GM12878 (cell line): ENCODE results near the gene NLGN1. TPM values are rescaled to one million over a fixed set of nuclear protein-coding genes. Genes with fewer than 3 reads are reported as not detected.

Source experiments
- ATAC-seq: fragments of 200-7000 bp; cut with Tn5 transposase; 3 replicates; pipeline ENCODE4 v1.9.1; 2020; ENCODE audit warnings: mild to moderate bottlenecking, moderate library complexity
- BruUV-seq: library from RNA; stranded (reverse); fragments of 400-500 nt; replicated peaks from 2 replicates; lab custom pipeline; 2021; lab: Mats Ljungman, UMichigan
- CTCF ChIA-PET: fragments of 300-600 bp; sonication (Branson Sonifier 250); formaldehyde crosslinking; extraction: SDS; loops from one replicate; lab custom pipeline; 2021; ENCODE audit warnings: inconsistent platforms; lab: Yijun Ruan, JAX
- POLR2A ChIA-PET: fragments of 350-600 bp; formaldehyde crosslinking; extraction: SDS; loops from one replicate; lab custom pipeline; 2021; ENCODE audit warnings: inconsistent platforms; lab: Charles Lee
- RAD21 ChIA-PET: fragments of 300-600 bp; sonication (Branson Sonifier 250); formaldehyde crosslinking; loops from one replicate; lab custom pipeline; 2023; ENCODE audit warnings: antibody characterized with exemption; ENCODE audit not compliant: unreplicated experiment; lab: Charles Lee
- SMC1A ChIA-PET: fragments of 300-600 bp; sonication (Branson Sonifier 250); formaldehyde crosslinking; loops from one replicate; lab custom pipeline; 2023; ENCODE audit not compliant: unreplicated experiment, uncharacterized antibody; lab: Charles Lee
- DNase-seq: peaks from one replicate; pipeline ENCODE4 v3.0.0-alpha.2; 2011; ENCODE audit warnings: low read depth, low spot score
- FAIRE-seq: peaks from 3 replicates; lab custom pipeline; 2011; peaks lifted over from hg19 to GRCh38; lab: Jason Lieb, UNC
- H2AFZ ChIP-seq: 2 replicates; pipeline ENCODE4 v1.6.0; 2011; ENCODE audit warnings: low read depth, low read length, control low read depth; ENCODE audit not compliant: control insufficient read depth
- H3K27ac ChIP-seq: 2 replicates; pipeline ENCODE4 v1.5.1; 2011; ENCODE audit warnings: control low read depth; ENCODE audit not compliant: control insufficient read depth, insufficient read depth
- H3K27me3 ChIP-seq, 2 experiments: replicated peaks in 1 of 2; 2 replicates each; pipeline versions ENCODE4 v1.6.0 to v1.6.1; 2011; ENCODE audit warnings: low read length in 1 of 2; ENCODE audit not compliant: control insufficient read depth in 2 of 2, insufficient read depth in 2 of 2
- H3K36me3 ChIP-seq, 2 experiments: 2 replicates each; pipeline ENCODE4 v1.5.1; 2011; ENCODE audit warnings: low read length in 1 of 2; ENCODE audit not compliant: control insufficient read depth in 2 of 2, insufficient read depth in 2 of 2
- H3K4me1 ChIP-seq: 2 replicates; pipeline ENCODE4 v1.6.1; 2011; ENCODE audit warnings: mild to moderate bottlenecking, low read length, moderate library complexity, mixed read lengths; ENCODE audit not compliant: control insufficient read depth, insufficient read depth
- H3K4me2 ChIP-seq: 2 replicates; pipeline ENCODE4 v1.6.0; 2011; ENCODE audit warnings: control low read depth; ENCODE audit not compliant: control insufficient read depth, insufficient read depth
- H3K4me3 ChIP-seq: fragments of 200-600 bp; sonication (generic); 2 replicates; pipeline ENCODE4 v1.5.1; 2016
- H3K79me2 ChIP-seq: 2 replicates; pipeline ENCODE4 v1.6.0; 2011; ENCODE audit warnings: low read length; ENCODE audit not compliant: control insufficient read depth, insufficient read depth
- H3K9ac ChIP-seq: 2 replicates; pipeline ENCODE4 v1.8.0; 2011; ENCODE audit warnings: low read length, control low read depth, mixed read lengths; ENCODE audit not compliant: control insufficient read depth, insufficient read depth
- H3K9me3 ChIP-seq: replicated peaks from 3 replicates; pipeline ENCODE4 v1.5.1; 2011; ENCODE audit warnings: mild to moderate bottlenecking, low read length; ENCODE audit not compliant: control insufficient read depth, insufficient read depth
- H4K20me1 ChIP-seq: 2 replicates; pipeline ENCODE4 v1.6.0; 2011; ENCODE audit not compliant: control insufficient read depth, insufficient read depth
- BHLHE40 ChIP-seq, 2 experiments: fragments of 450-650 bp in 1 of 2; IDR thresholded peaks; 2 replicates each; pipeline ENCODE4 v1.6.1; 2011 to 2017; ENCODE audit warnings: low read depth in 2 of 2, borderline replicate concordance in 1 of 2, improper control_type of control experiment in 1 of 2, low read length in 1 of 2, mild to moderate bottlenecking in 1 of 2
- CBFB ChIP-seq: IDR thresholded peaks from 2 replicates; pipeline ENCODE4 v1.6.1; 2016; ENCODE audit warnings: antibody characterized with exemption, low read depth
- CEBPB ChIP-seq, 2 experiments: fragments of 150-350 bp in 1 of 2; IDR thresholded peaks; 2 replicates each; pipeline ENCODE4 v1.6.1; 2012 to 2014; ENCODE audit warnings: low read depth in 2 of 2, low read length in 2 of 2, borderline replicate concordance in 1 of 2, inconsistent platforms in 1 of 2
- CREB1 ChIP-seq: IDR thresholded peaks from 2 replicates; pipeline ENCODE4 v1.6.1; 2012; ENCODE audit warnings: low read depth, mild to moderate bottlenecking, inconsistent platforms
- ESRRA ChIP-seq: IDR thresholded peaks from 2 replicates; pipeline ENCODE4 v1.6.1; 2012; ENCODE audit warnings: mild to moderate bottlenecking, low read length, improper control_type of control experiment
- IKZF2 ChIP-seq, 2 experiments: fragments of 450-650 bp; IDR thresholded peaks; 2 replicates each; pipeline ENCODE4 v1.6.1; 2017; ENCODE audit warnings: mild to moderate bottlenecking in 2 of 2, moderate library complexity in 2 of 2
- MEF2A ChIP-seq: IDR thresholded peaks from 2 replicates; pipeline ENCODE4 v1.6.1; 2011; ENCODE audit warnings: low read depth, mild to moderate bottlenecking, low read length, moderate library complexity; ENCODE audit not compliant: insufficient read depth
- MEF2B ChIP-seq: fragments of 450-650 bp; IDR thresholded peaks from 2 replicates; pipeline ENCODE4 v1.6.1; 2018; ENCODE audit warnings: mild to moderate bottlenecking, moderate library complexity; ENCODE audit not compliant: partially characterized antibody, poor library complexity, severe bottlenecking
- NR2C2 ChIP-seq: IDR thresholded peaks from 2 replicates; pipeline ENCODE4 v1.6.1; 2011; ENCODE audit warnings: borderline replicate concordance, low read depth; ENCODE audit not compliant: control insufficient read depth, insufficient read length
- NRF1 ChIP-seq: conservative IDR thresholded peaks from 2 replicates; pipeline ENCODE4 v1.6.1; 2011; ENCODE audit warnings: mild to moderate bottlenecking, low read depth, low read length, improper control_type of control experiment
- RBBP5 ChIP-seq: fragments of 200-600 bp; sonication (generic); conservative IDR thresholded peaks from 2 replicates; pipeline ENCODE4 v1.6.1; 2016
- SIX5 ChIP-seq: IDR thresholded peaks from 2 replicates; pipeline ENCODE4 v1.6.1; 2011; ENCODE audit warnings: mild to moderate bottlenecking, low read depth, low read length, moderate library complexity; ENCODE audit not compliant: severe bottlenecking
- STAT3 ChIP-seq: IDR thresholded peaks from 2 replicates; pipeline ENCODE4 v1.6.1; 2011; ENCODE audit warnings: low read depth, low read length, improper control_type of control experiment
- TCF12 ChIP-seq: IDR thresholded peaks from 2 replicates; pipeline ENCODE4 v1.6.1; 2011; ENCODE audit warnings: low read depth, mild to moderate bottlenecking, low read length
- USF2 ChIP-seq: IDR thresholded peaks from 2 replicates; pipeline ENCODE4 v1.6.1; 2011; ENCODE audit warnings: low read depth, low read length, improper control_type of control experiment, borderline replicate concordance
- ZNF207 ChIP-seq: fragments of 450-650 bp; IDR thresholded peaks from 2 replicates; pipeline ENCODE4 v1.6.1; 2014; ENCODE audit warnings: antibody characterized with exemption, mild to moderate bottlenecking, borderline replicate concordance
- ZNF274 ChIP-seq: IDR thresholded peaks from one replicate; pipeline ENCODE4 v1.8.0; 2011; ENCODE audit not compliant: insufficient read length, insufficient read depth
- ZNF687 ChIP-seq: fragments of 450-650 bp; IDR thresholded peaks from 2 replicates; pipeline ENCODE4 v1.6.1; 2017; ENCODE audit warnings: mild to moderate bottlenecking, moderate library complexity
- ZSCAN29 ChIP-seq: fragments of 450-650 bp; IDR thresholded peaks from 2 replicates; pipeline ENCODE4 v1.6.1; 2017; ENCODE audit warnings: mild to moderate bottlenecking, moderate library complexity
- WGBS: methylation state at CpG from one replicate; pipeline ENCODE4 v1.1.6; 2016; ENCODE audit warnings: low lambda C conversion rate; ENCODE audit not compliant: insufficient replicate concordance, insufficient coverage; ENCODE audit errors: missing lambda C conversion rate; 5-methylcytosine and 5-hydroxymethylcytosine counted together
- in situ Hi-C: fragments of 300-500 bp; cut with MboI; formaldehyde crosslinking; loops from 9 replicates; pipeline ENCODE4 v1.14.3; 2018; ENCODE audit warnings: mixed read lengths
- intact Hi-C: fragments of 100-400 bp; cut with micrococcal nuclease; formaldehyde crosslinking; loops from one replicate; pipeline ENCODE4 v1.14.2; 2022; ENCODE audit not compliant: unreplicated experiment
- polyA plus RNA-seq, 11 experiments: library from polyadenylated mRNA; depleted of rRNA in 4 of 11; unstranded in 6 of 11; stranded (reverse) in 5 of 11; fragments of >200 nt; fragmentation: Nextera tagmentation in 4 of 11; fragmentation: Illumina TruSeq in 1 of 11; extraction: Ambion mirVana in 4 of 11; extraction: Trizol in 1 of 11; gene quantifications; 1 replicate in 1 of 11; 2 replicates in 10 of 11; pipeline versions ENCODE4 v1.2.1 to v1.2.3, GENCODE V29; 2011 to 2016; ENCODE audit warnings: inconsistent platforms in 2 of 11, missing spikeins in 2 of 11, low read depth in 1 of 11
- total RNA-seq, 4 experiments: library from RNA; depleted of rRNA in 3 of 4; stranded (reverse); fragments of >200 nt in 3 of 4; fragmentation: Illumina TruSeq in 1 of 4; extraction: Trizol in 1 of 4; gene quantifications; 2 replicates each; pipeline versions ENCODE4 v1.2.1 to v1.2.3, GENCODE V29; 2013 to 2021

Gene NLGN1
- total and polyA plus RNA-seq, 10 of the 15 experiments (the other 5 are each of a cell fraction or from before 2014, with no cell fraction given): not detected

- H4K20me1 ChIP-seq: no peaks in the 10 kb centered on the region
- H3K27ac ChIP-seq: no peak overlapping the region
- in situ Hi-C loops (no loop called here), intact Hi-C loops (no loop called here)
- no peak for FAIRE-seq
- H3K36me3 ChIP-seq: no peaks in the 10 kb centered on the region
- no peaks in the 10 kb centered on the region for H3K4me1 ChIP-seq
- ChIA-PET SMC1A (interaction anchor here (0.9 kb wide), 1 partner anchor 55 kb away, joined by 3 read pairs; no protein-coding TSS in a partner anchor), POLR2A (no interaction called here), RAD21 (no interaction called here), CTCF (no interaction called here)
- no TSS peak for BruUV-seq
- H3K4me3 ChIP-seq: no peak overlapping the region
- DNase-seq: no peak
- no peak for ATAC-seq
- no peaks in the 10 kb centered on the region for H3K27me3 ChIP-seq
- no peak overlapping the region for H3K4me2 ChIP-seq
- no peak for TF ChIP-seq IKZF2 (IDR thresholded peaks at IDR 0.05)
- no peak for TF ChIP-seq SIX5
- no peak for TF ChIP-seq ZNF207
- no peak for TF ChIP-seq ZNF274
- TF ChIP-seq BHLHE40 (IDR thresholded peaks at IDR 0.05; ENCODE audit: borderline replicate concordance in 1 of 2, low read depth in 2 of 2, low read length in 1 of 2): no peak
- no peak for TF ChIP-seq MEF2B
- TF ChIP-seq CBFB: no peak
- no peak for TF ChIP-seq ZSCAN29
- TF ChIP-seq NR2C2: no peak
- no peak for TF ChIP-seq USF2
- no peak for TF ChIP-seq ESRRA
- no peak for TF ChIP-seq CEBPB (IDR thresholded peaks at IDR 0.05; ENCODE audit: borderline replicate concordance in 1 of 2, low read depth in 2 of 2, low read length in 2 of 2)
- TF ChIP-seq STAT3: no peak
- no peak for TF ChIP-seq NRF1
- TF ChIP-seq TCF12: no peak
- no peak for TF ChIP-seq RBBP5
- TF ChIP-seq ZNF687: no peak
- no peak for TF ChIP-seq CREB1
- no peak for TF ChIP-seq MEF2A
- no peak overlapping the region for H2AFZ ChIP-seq
- WGBS: 0% methylated on average over 2 of the region's 2 CpGs
- H3K9me3 ChIP-seq: no peaks in the 10 kb centered on the region
- H3K79me2 ChIP-seq: no peaks in the 10 kb centered on the region
- no peak overlapping the region for H3K9ac ChIP-seq
Observed at GRCh38 chr3:173659972-173660371, 262.4 kb downstream of the NLGN1 start.
